Middle frontal gyrus (tissue), 1 donor: ENCODE results near the gene EIF3C.
"Not testable (repeated sequence)": the region's sequence is repeated elsewhere in the genome, so short reads cannot be mapped to it uniquely, and the experiment has no call there.

Source experiments
- DNase-seq: peaks from one replicate; pipeline ENCODE4 v3.0.0-alpha.2; 2015; ENCODE audit warnings: low spot score; ENCODE audit errors: extremely low spot score

The EIF3C gene, protein sequence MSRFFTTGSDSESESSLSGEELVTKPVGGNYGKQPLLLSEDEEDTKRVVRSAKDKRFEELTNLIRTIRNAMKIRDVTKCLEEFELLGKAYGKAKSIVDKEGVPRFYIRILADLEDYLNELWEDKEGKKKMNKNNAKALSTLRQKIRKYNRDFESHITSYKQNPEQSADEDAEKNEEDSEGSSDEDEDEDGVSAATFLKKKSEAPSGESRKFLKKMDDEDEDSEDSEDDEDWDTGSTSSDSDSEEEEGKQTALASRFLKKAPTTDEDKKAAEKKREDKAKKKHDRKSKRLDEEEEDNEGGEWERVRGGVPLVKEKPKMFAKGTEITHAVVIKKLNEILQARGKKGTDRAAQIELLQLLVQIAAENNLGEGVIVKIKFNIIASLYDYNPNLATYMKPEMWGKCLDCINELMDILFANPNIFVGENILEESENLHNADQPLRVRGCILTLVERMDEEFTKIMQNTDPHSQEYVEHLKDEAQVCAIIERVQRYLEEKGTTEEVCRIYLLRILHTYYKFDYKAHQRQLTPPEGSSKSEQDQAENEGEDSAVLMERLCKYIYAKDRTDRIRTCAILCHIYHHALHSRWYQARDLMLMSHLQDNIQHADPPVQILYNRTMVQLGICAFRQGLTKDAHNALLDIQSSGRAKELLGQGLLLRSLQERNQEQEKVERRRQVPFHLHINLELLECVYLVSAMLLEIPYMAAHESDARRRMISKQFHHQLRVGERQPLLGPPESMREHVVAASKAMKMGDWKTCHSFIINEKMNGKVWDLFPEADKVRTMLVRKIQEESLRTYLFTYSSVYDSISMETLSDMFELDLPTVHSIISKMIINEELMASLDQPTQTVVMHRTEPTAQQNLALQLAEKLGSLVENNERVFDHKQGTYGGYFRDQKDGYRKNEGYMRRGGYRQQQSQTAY

GRCh38 chr16:28711220-28712083 lies at the start of gene EIF3C:
EIF3C (plus strand) TSS chr16:28711464; CDS start chr16:28711687, 223 bp downstream.
- not testable (repeated sequence) for DNase-seq

- not testable (repeated sequence) for DNase-seq
These were observed 45.0 kb upstream of the EIF3C start for GRCh38 chr16:28666264-28666663.

GRCh38 chr16:28667480-28667879 lies 43.8 kb upstream of the EIF3C start:
- not testable (repeated sequence) for DNase-seq

GRCh38 chr16:28668199-28668598 lies 43.1 kb upstream of the EIF3C start:
- not testable (repeated sequence) for DNase-seq

DNA sequence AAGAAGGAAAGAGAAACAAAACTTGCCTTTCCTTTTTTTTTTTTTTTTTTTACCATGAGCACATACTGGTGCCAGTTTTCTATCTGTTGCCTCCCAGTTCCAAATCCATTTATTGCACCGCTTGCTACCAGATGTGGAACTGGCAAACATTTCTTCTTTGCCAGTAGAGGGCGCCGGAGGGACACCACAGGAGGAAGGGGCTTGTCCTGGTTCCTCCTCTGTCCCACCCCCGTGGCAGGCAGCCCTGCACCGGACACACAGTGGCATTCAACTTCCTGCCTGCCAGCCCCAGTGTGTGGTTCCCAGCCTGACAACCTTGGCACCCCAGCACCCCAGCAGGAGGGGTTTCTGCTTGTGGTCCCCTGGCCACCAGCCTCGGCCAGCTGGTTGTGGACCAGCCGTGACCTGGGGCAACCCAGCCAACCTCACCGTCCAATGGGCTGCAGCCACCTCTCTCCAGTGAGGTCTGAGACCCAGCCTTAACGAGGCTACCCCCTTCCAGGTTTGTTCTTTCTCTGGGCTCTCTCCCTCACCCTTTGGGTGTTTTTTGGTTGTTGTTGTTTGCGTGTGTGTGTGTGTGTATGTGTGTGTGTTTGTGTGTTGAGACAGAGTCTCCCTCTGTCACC lies 22.8 kb upstream of the EIF3C start:
- DNase-seq: not testable (repeated sequence)

GRCh38 chr16:28689425-28689824 lies 21.8 kb upstream of the EIF3C start:
- DNase-seq: not testable (repeated sequence)

DNA sequence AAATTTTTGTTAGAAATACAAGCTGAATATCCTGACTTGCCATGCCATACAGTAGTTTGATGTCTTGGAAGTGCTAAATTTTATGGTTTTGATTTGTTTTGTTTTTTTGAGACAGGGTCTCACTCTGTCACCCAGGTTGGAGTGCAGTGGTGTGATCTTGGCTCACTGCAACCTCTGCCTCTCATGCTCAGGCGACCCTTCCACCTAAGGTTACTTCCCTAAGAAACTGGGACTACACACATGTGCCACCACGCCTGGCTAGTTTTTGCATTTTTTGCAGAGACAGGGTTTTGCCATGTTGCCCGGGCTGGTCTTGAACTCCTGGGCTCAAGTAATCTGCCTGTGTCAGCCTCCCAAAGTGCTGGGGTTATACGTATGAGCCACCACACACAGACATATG lies 19.5 kb upstream of the EIF3C start:
- DNase-seq: not testable (repeated sequence)

GRCh38 chr16:28693257-28693950 lies 17.9 kb upstream of the EIF3C start:
- DNase-seq: not testable (repeated sequence)

GRCh38 chr16:28699792-28700191 lies 11.5 kb upstream of the EIF3C start:
- not testable (repeated sequence) for DNase-seq

DNA sequence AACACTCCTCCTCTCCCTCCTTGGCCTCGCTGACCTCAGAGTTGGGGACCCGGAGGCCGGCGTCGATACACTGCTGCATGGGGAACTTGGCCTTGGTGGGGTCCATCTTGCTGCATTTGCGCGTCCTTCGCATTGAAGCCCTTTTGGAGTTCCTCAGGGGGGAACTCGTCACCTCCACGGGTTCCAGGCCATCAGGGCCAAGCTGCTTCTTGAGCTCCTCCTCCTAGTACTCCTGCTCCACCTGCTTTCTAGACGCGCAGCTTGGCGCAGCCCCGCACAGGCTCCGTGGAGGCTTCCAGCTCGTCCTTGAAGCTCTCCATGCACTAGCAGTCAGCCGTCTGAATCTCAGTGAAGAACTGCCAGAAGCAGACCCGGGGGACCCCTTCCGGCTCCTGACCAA lies 10.9 kb upstream of the EIF3C start:
- not testable (repeated sequence) for DNase-seq

DNA sequence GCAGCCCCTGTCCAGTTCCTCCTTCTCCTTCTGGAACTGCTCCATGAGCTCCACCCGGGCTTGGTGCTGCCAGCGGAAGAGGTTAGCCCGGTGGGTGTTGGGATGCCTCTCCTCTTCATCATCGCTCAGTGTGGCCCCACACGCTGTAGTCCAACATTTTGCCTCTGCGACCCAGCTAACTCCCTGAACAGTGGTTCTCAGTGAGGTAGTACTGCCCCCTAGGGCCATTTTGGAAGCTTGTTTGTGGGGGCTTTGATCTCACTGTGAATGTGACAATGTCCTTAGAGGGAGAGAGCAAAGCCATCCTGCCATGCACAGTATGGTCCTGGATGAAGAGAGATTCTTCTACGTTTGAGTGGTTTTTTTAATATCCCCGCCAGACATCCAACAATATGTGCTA lies 9.9 kb upstream of the EIF3C start:
- not testable (repeated sequence) for DNase-seq

- not testable (repeated sequence) for DNase-seq
These were observed 7.0 kb upstream of the EIF3C start for GRCh38 chr16:28704246-28704645.

GRCh38 chr16:28722852-28723650 lies 11.8 kb downstream of the EIF3C start:
- not testable (repeated sequence) for DNase-seq

DNA sequence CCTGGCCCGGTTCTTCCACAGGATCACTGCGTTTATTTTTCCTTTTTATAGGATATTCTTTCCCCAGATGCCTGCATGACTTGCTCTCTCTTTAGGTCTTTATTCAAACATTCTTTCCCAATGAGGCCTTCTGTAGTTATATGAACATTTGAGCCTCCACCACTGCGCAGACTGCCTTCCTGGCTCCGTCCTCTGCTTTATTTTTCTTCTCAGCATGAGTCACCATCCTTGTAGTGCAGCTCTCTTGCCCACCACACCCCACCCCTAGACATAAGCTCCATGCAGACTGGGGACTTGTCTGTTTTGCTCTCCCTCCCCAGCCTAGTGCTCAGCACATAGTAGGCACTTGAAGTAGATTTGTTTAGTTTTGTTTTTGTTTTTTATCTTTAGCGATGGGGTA lies 20.0 kb downstream of the EIF3C start:
- not testable (repeated sequence) for DNase-seq

- DNase-seq: not testable (repeated sequence)
These were observed 21.3 kb downstream of the EIF3C start for GRCh38 chr16:28732455-28733124.

GRCh38 chr16:28739787-28740186 lies 28.5 kb downstream of the EIF3C start:
- DNase-seq: not testable (repeated sequence)

- DNase-seq: not testable (repeated sequence)
These were observed 29.4 kb downstream of the EIF3C start for GRCh38 chr16:28740631-28741030.

DNA sequence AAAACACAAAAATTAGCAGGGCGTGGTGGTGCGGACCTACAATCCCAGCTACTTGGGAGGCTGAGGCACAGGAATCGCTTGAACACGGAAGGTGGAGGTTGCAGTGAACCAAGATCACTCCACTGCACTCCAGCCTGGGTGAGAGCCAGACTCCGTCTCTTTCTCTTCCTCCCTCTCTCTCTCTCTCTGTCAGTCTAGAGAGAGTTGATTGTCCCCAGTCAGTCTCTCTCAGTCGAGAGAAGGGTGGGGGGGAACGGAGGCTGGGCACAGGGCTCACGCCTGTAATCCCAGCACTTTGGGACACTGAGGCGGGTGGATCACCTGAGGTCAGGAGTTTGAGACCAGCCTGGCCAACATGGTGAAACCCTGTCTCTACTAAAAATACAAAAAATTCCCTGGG lies 30.0 kb downstream of the EIF3C start:
- not testable (repeated sequence) for DNase-seq
